ENCODE data around the gene GBX2. TPM values are rescaled to one million over a fixed set of nuclear protein-coding genes. Genes with fewer than 3 reads are reported as not detected.

Gene GBX2
- not detected for total RNA-seq

GRCh38 chr2:236168110-236169080, at the start of gene GBX2:
GBX2 (minus strand) TSS chr2:236168386; CDS start chr2:236167971, 415 bp downstream.
- DNase-seq (peak in 1 of 4 donors; percentile 25), ATAC-seq (peak; percentile 34)
- 0 to 5% methylated on average over 3 to 101 of the region's 105 CpGs for WGBS, 2 donors
- no peak within 1 kb of the TSS for H3K4me3 ChIP-seq
- no peaks in the 10 kb centered on the region for H3K9me3 ChIP-seq
- peaks cover 67% of the 10 kb centered on the region for H3K4me1 ChIP-seq
- H3K27me3 ChIP-seq, result peaks cover 12 to 93% of the 10 kb centered on the region in 2 donors
- no peak within 1 kb of the TSS for H3K27ac ChIP-seq
- intact Hi-C loops (cut with DNase I), result no loop called here
- TF ChIP-seq POLR2A (IDR thresholded peaks at IDR 0.05), result no peak
- TF ChIP-seq CTCF (IDR thresholded peaks at IDR 0.05), result no peak
- H3K36me3 ChIP-seq (replicated peaks in 1 of 2; ENCODE audit: insufficient read depth in 1 of 2, low read depth in 2 of 2), result no peaks in the 10 kb centered on the region

- DNase-seq, result no peak
- H3K9me3 ChIP-seq, result no peaks in the 10 kb centered on the region
- no peak overlapping the region for H3K4me3 ChIP-seq
- 26% methylated on average over 4 of the region's 4 CpGs for WGBS, 2 donors
- ATAC-seq, result no peak
- no peaks in the 10 kb centered on the region for H3K4me1 ChIP-seq
- TF ChIP-seq CTCF (IDR thresholded peaks at IDR 0.05) (no peak), POLR2A (IDR thresholded peaks at IDR 0.05) (no peak)
- intact Hi-C loops (cut with DNase I), result no loop called here
- no peak overlapping the region for H3K27ac ChIP-seq
- no peaks in the 10 kb centered on the region for H3K27me3 ChIP-seq
- H3K36me3 ChIP-seq (replicated peaks in 1 of 2; ENCODE audit: insufficient read depth in 1 of 2, low read depth in 2 of 2), result no peaks in the 10 kb centered on the region
Observed at GRCh38 chr2:236217926-236218325, 49.7 kb upstream of the GBX2 start.

- DNase-seq (no peak), ATAC-seq (no peak)
- Histone ChIP-seq H3K27me3 (no peaks in the 10 kb centered on the region), H3K36me3 (replicated peaks in 1 of 2; ENCODE audit: insufficient read depth in 1 of 2, low read depth in 2 of 2) (no peaks in the 10 kb centered on the region), H3K9me3 (no peaks in the 10 kb centered on the region), H3K4me3 (no peak overlapping the region), H3K4me1 (no peaks in the 10 kb centered on the region), H3K27ac (no peak overlapping the region)
- intact Hi-C loops (cut with DNase I), result no loop called here
- 78 to 81% methylated on average over 6 to 7 of the region's 7 CpGs for WGBS, 2 donors
- TF ChIP-seq CTCF (IDR thresholded peaks at IDR 0.05) (no peak), POLR2A (IDR thresholded peaks at IDR 0.05) (no peak)
Observed at GRCh38 chr2:236216711-236217110, 48.5 kb upstream of the GBX2 start.

- no peak for DNase-seq
- H3K36me3 ChIP-seq (replicated peaks in 1 of 2; ENCODE audit: insufficient read depth in 1 of 2, low read depth in 2 of 2), result no peaks in the 10 kb centered on the region
- H3K27ac ChIP-seq, result no peak overlapping the region
- ATAC-seq, result no peak
- no peaks in the 10 kb centered on the region for H3K4me1 ChIP-seq
- H3K9me3 ChIP-seq, result no peaks in the 10 kb centered on the region
- 74 to 78% methylated on average over 10 to 12 of the region's 12 CpGs for WGBS, 2 donors
- intact Hi-C loops (cut with DNase I), result no loop called here
- H3K4me3 ChIP-seq, result no peak overlapping the region
- TF ChIP-seq CTCF (IDR thresholded peaks at IDR 0.05), result no peak
- no peak for TF ChIP-seq POLR2A (IDR thresholded peaks at IDR 0.05)
- H3K27me3 ChIP-seq, result no peaks in the 10 kb centered on the region
Observed at GRCh38 chr2:236215761-236216333, 47.7 kb upstream of the GBX2 start.
